Keratinocyte (primary cell): Measurements from ENCODE around the gene IGFLR1. TPM values are rescaled to one million over a fixed set of nuclear protein-coding genes. Genes with fewer than 3 reads are reported as not detected.

Source experiments
- DNase-seq: peaks from one replicate; pipeline ENCODE4 v3.0.0-alpha.2; 2011; ENCODE audit warnings: low read depth, missing footprints, low spot score
- FAIRE-seq: peaks from 2 replicates; lab custom pipeline; 2011; peaks lifted over from hg19 to GRCh38; lab: Jason Lieb, UNC
- H2AFZ ChIP-seq: 2 replicates; pipeline ENCODE4 v1.6.0; 2012; ENCODE audit warnings: low read length, control low read depth, inconsistent platforms; ENCODE audit not compliant: control insufficient read depth
- H3K27ac ChIP-seq: 2 replicates; pipeline ENCODE4 v1.5.1; 2011; ENCODE audit warnings: low read length; ENCODE audit not compliant: control insufficient read depth, insufficient read depth
- H3K27me3 ChIP-seq: 3 replicates; pipeline ENCODE4 v1.6.0; 2011; ENCODE audit warnings: low read length; ENCODE audit not compliant: control insufficient read depth, insufficient read depth; ENCODE audit errors: extremely low read depth
- H3K36me3 ChIP-seq, 2 experiments: 2 replicates in 1 of 2; 3 replicates in 1 of 2; pipeline ENCODE4 v1.5.1; 2011; ENCODE audit warnings: low read length in 2 of 2, mild to moderate bottlenecking in 1 of 2; ENCODE audit not compliant: control insufficient read depth in 2 of 2, insufficient read depth in 2 of 2; ENCODE audit errors: extremely low read depth in 1 of 2
- H3K4me1 ChIP-seq: 3 replicates; pipeline ENCODE4 v1.5.1; 2011; ENCODE audit warnings: low read length; ENCODE audit not compliant: control insufficient read depth, insufficient read depth; ENCODE audit errors: extremely low read depth
- H3K4me2 ChIP-seq: 3 replicates; pipeline ENCODE4 v1.6.0; 2011; ENCODE audit warnings: low read depth, low read length; ENCODE audit not compliant: control insufficient read depth, insufficient read depth; ENCODE audit errors: extremely low read depth
- H3K4me3 ChIP-seq, 3 experiments: fragments of 200-600 bp in 1 of 3; sonication (generic) in 1 of 3; 2 replicates in 2 of 3; 3 replicates in 1 of 3; pipeline ENCODE4 v1.5.1; 2011 to 2016; ENCODE audit warnings: low read length in 3 of 3, mild to moderate bottlenecking in 3 of 3, control low read depth in 2 of 3, inconsistent platforms in 1 of 3, low read depth in 1 of 3, mixed read lengths in 1 of 3, mixed run types in 1 of 3, moderate library complexity in 1 of 3; ENCODE audit not compliant: control insufficient read depth in 2 of 3, insufficient read depth in 2 of 3; ENCODE audit errors: extremely low read depth in 1 of 3
- H3K79me2 ChIP-seq: 2 replicates; pipeline ENCODE4 v1.6.0; 2012; ENCODE audit warnings: low read length; ENCODE audit not compliant: control insufficient read depth, insufficient read depth
- H3K9ac ChIP-seq: 3 replicates; pipeline ENCODE4 v1.6.0; 2011; ENCODE audit warnings: low read length; ENCODE audit not compliant: control insufficient read depth, insufficient read depth; ENCODE audit errors: extremely low read depth
- H3K9me1 ChIP-seq: 3 replicates; pipeline ENCODE4 v1.6.0; 2011; ENCODE audit warnings: low read length; ENCODE audit not compliant: control insufficient read depth, insufficient read depth; ENCODE audit errors: extremely low read depth
- H3K9me3 ChIP-seq: 2 replicates; pipeline ENCODE4 v1.5.1; 2012; ENCODE audit warnings: low read depth, low read length; ENCODE audit not compliant: control insufficient read depth
- H4K20me1 ChIP-seq: 3 replicates; pipeline ENCODE4 v1.6.0; 2011; ENCODE audit warnings: low read length; ENCODE audit not compliant: control insufficient read depth, insufficient read depth; ENCODE audit errors: extremely low read depth
- EZH2 ChIP-seq: IDR thresholded peaks from one replicate; pipeline ENCODE4 v1.6.1; 2012; ENCODE audit warnings: inconsistent platforms, mild to moderate bottlenecking, low read length, moderate library complexity
- dilution Hi-C: fragments of 300-500 bp; cut with MboI; formaldehyde crosslinking; loops from one replicate; pipeline ENCODE4 v1.7.0; 2020; ENCODE audit warnings: low sequenced_read_pairs; ENCODE audit not compliant: extremely low pct_ligation_motif_present
- polyA plus RNA-seq, 5 experiments: library from polyadenylated mRNA; depleted of rRNA in 3 of 5; stranded (reverse) in 3 of 5; stranded (forward) in 1 of 5; unstranded in 1 of 5; fragments of >200 nt; gene quantifications; 1 replicate in 1 of 5; 2 replicates in 3 of 5; 3 replicates in 1 of 5; pipeline versions ENCODE4 v1.2.1 to v1.2.3, GENCODE V29; 2011 to 2012; ENCODE audit warnings: missing spikeins in 2 of 5, low read depth in 1 of 5, low replicate concordance in 1 of 5
- TF ChIP-seq, protein P1 (sequence below), 3 experiments: IDR thresholded peaks in 1 of 3; conservative IDR thresholded peaks in 1 of 3; optimal IDR thresholded peaks in 1 of 3; 2 replicates in 2 of 3; 3 replicates in 1 of 3; pipeline versions ENCODE3 to v1.5.1; 2011; ENCODE audit warnings: low read length in 3 of 3, mild to moderate bottlenecking in 3 of 3, moderate library complexity in 2 of 3, control low read depth in 1 of 3, inconsistent platforms in 1 of 3; ENCODE audit not compliant: insufficient read depth in 2 of 3; ENCODE audit errors: extremely low read depth in 1 of 3

The IGFLR1 gene
- polyA plus RNA-seq, 1 donor (not counting 4 experiments of a cell fraction or from before 2014, with no cell fraction given): 0.34 TPM

- TF ChIP-seq EZH2: no peak
- TF ChIP-seq, protein P1, sequence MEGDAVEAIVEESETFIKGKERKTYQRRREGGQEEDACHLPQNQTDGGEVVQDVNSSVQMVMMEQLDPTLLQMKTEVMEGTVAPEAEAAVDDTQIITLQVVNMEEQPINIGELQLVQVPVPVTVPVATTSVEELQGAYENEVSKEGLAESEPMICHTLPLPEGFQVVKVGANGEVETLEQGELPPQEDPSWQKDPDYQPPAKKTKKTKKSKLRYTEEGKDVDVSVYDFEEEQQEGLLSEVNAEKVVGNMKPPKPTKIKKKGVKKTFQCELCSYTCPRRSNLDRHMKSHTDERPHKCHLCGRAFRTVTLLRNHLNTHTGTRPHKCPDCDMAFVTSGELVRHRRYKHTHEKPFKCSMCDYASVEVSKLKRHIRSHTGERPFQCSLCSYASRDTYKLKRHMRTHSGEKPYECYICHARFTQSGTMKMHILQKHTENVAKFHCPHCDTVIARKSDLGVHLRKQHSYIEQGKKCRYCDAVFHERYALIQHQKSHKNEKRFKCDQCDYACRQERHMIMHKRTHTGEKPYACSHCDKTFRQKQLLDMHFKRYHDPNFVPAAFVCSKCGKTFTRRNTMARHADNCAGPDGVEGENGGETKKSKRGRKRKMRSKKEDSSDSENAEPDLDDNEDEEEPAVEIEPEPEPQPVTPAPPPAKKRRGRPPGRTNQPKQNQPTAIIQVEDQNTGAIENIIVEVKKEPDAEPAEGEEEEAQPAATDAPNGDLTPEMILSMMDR (optimal IDR thresholded peaks at IDR 0.05 in 1 of 3, IDR thresholded peaks at IDR 0.05 in 1 of 3, conservative IDR thresholded peaks at IDR 0.05 in 1 of 3; ENCODE audit: extremely low read depth in 1 of 3, insufficient read depth in 2 of 3, low read length in 3 of 3): no peak
- peak overlapping the region; percentile 72 for H3K4me2 ChIP-seq
- H3K4me3 ChIP-seq: peak overlapping the region in 2 of 3 experiments; percentile 93 to 98
- dilution Hi-C loops: no loop called here
- H3K9me1 ChIP-seq: no peaks in the 10 kb centered on the region
- H4K20me1 ChIP-seq: no peaks in the 10 kb centered on the region
- no peaks in the 10 kb centered on the region for H3K27me3 ChIP-seq
- H3K9me3 ChIP-seq: no peaks in the 10 kb centered on the region
- DNase-seq: no peak
- no peak overlapping the region for H2AFZ ChIP-seq
- H3K9ac ChIP-seq: no peak overlapping the region
- no peak for FAIRE-seq
- H3K36me3 ChIP-seq: peaks cover 5 to 7% of the 10 kb centered on the region in 2 experiments
- peaks cover 18% of the 10 kb centered on the region for H3K79me2 ChIP-seq
- no peak overlapping the region for H3K27ac ChIP-seq
- H3K4me1 ChIP-seq: peaks cover 26% of the 10 kb centered on the region
These were observed 1.6 kb upstream of the IGFLR1 start for GRCh38 chr19:35743640-35744429.

GRCh38 chr19:35741203-35741515, 1.1 kb downstream of the IGFLR1 start:
- Histone ChIP-seq H3K4me2 (peak overlapping the region; percentile 98), H3K27me3 (no peaks in the 10 kb centered on the region), H2AFZ (peak overlapping the region; percentile 95), H3K27ac (peak overlapping the region; percentile 8), H3K9ac (peak overlapping the region; percentile 61), H3K9me1 (no peaks in the 10 kb centered on the region), H3K4me1 (peaks cover 16% of the 10 kb centered on the region), H3K79me2 (peaks cover 9% of the 10 kb centered on the region), H4K20me1 (peaks cover 3% of the 10 kb centered on the region), H3K4me3 (peak overlapping the region; percentile 44 to 84 (median 79)), H3K9me3 (no peaks in the 10 kb centered on the region), H3K36me3 (peaks cover 24 to 26% of the 10 kb centered on the region in 2 experiments)
- no peak for TF ChIP-seq EZH2
- TF ChIP-seq, protein P1 (optimal IDR thresholded peaks at IDR 0.05 in 1 of 3, IDR thresholded peaks at IDR 0.05 in 1 of 3, conservative IDR thresholded peaks at IDR 0.05 in 1 of 3; ENCODE audit: extremely low read depth in 1 of 3, insufficient read depth in 2 of 3, low read length in 3 of 3): peak in 2 of 3 experiments; percentile 0 to 8
- no peak for DNase-seq
- FAIRE-seq: no peak
- dilution Hi-C loops: no loop called here
